Panc1 (cell line): ENCODE results near the gene SLC35A1.

ENCODE experiments used
- CTCF ChIP-seq: fragments of 450-650 bp; IDR thresholded peaks from 2 replicates; pipeline ENCODE4 v1.5.1; 2017; ENCODE audit warnings: mild to moderate bottlenecking
- POLR2AphosphoS5 ChIP-seq: IDR thresholded peaks from 2 replicates; pipeline ENCODE4 v1.6.1; 2012; ENCODE audit warnings: mild to moderate bottlenecking, low read depth, low read length, moderate library complexity

GRCh38 chr6:87487555-87487954 lies 14.8 kb downstream of the SLC35A1 start:
- no peak for TF ChIP-seq CTCF
- TF ChIP-seq POLR2AphosphoS5, result no peak
